CD4-positive, alpha-beta T cell treated with Interleukin-6 at 100 ng/mL for 8 hours (primary cell): ENCODE measurements around the gene KDM4B.
"Not testable (repeated sequence)": the region's sequence is repeated elsewhere in the genome, so short reads cannot be mapped to it uniquely, and the experiment has no call there.

Experiments used
- DNase-seq: peaks from one replicate; pipeline ENCODE4 v3.0.0-alpha.2; 2020; ENCODE audit warnings: mixed read lengths, low spot score

Gene KDM4B

DNA sequence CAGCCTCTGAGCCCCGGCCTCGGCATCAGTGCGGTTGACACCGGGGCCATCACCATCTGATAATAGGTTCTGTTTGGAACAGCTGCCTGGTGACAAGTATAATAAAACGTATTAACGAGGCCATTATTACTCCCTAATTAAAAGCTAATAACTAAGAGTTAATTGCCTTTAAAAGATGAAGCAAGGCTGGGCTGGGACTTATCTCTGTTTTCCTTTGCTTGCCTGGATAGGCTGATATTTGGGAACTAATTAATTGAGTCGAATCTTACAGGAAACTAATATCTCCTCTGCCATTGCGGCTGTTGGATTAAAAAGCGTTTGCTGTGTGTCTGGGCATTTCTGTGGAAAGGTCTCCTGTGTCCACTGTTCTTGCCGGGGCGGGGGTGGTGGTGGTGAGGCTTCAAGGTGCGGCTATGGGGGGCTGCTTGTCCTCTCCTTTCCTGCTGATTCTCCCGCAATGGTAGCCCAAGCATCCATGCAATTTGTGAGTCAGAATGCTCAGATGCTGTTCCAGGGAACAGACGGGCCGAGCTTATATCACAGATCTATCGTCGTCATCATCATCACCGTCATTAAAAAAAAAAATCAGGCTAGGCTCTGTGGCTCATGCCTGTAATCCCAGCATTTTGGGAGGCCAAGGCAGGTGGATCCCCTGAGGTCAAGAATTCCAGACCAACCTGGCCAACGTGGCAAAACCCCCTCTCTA, 209.0 kb downstream of the KDM4B start:
- DNase-seq, result no peak

DNA sequence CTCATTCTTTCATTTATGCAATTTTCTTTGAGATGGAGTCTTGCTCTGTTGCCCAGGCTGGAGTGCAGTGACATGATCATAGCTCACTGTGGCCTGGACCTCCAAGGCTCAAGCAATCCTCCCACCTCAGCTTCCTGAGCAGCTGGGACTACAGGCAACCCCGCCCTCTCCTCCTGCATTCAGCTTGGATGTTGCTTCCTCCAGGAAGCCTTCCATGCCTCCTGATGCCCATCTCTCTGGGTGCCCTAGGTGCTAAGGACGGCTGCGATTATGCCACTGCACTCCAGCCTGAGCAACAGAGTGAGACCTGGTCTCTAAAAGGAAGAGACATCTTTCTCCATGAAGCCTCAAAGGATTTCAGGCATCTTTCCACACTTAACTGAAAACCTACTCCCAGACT, 209.9 kb downstream of the KDM4B start:
- DNase-seq, result no peak

DNA sequence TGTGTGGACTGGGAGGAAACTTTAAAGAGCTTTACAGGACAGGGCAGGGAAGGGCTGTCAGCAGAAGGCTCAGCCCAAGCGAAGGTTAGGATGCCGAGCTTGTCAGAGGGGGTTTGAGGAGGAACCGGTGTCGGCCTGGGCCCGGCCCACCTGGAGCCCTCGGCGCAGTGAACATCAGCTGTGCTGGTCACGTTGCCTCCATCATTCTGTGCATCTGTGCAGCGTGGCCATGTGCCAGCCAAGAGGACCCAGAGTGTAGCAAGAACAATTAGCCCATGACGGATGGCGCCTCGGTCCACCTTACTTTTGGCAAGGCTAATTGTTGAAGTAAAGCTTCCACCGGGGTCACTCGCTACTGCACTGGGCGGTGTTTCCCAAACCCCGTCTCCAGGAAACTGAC, 210.3 kb downstream of the KDM4B start:
- no peak for DNase-seq

DNA sequence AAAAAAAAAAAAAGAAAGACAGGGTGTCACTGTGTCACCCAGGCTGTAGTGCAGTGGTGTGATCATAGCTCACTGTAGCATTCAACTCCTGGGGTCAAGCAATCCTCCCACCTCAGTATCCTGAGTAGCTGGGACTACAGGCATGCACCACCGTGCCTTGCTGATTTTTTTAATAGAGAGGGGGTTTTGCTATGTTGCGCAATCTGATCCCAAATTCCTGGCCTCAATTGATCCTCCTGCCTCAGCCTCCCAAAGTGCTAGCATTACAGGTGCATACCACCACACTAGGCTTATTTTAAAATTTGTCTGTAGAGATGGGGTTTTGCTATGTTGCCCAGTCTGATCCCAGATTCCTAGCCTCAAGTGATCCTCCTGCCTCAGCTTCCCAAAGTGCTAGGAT, 212.4 kb downstream of the KDM4B start:
- no peak for DNase-seq

DNA sequence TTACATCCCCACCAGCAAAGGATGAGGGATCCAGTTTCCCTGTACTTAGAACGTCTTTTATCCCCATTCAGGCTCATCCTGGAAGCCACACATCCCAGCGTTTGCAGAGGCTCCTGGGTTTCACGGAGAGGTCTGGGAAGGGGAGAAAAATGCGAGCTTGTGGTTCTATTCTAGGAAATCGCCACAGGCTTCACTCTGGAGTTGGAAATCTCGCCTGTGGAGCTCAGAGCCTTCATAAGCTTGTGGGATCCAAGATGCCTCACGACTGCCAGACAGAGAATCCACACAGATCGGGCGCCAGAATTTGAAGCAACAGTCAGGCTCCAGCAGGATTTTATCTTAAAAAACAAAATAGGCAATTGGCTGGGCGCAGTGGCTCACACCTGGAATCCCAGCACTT, 213.8 kb downstream of the KDM4B start:
- DNase-seq, result no peak

DNA sequence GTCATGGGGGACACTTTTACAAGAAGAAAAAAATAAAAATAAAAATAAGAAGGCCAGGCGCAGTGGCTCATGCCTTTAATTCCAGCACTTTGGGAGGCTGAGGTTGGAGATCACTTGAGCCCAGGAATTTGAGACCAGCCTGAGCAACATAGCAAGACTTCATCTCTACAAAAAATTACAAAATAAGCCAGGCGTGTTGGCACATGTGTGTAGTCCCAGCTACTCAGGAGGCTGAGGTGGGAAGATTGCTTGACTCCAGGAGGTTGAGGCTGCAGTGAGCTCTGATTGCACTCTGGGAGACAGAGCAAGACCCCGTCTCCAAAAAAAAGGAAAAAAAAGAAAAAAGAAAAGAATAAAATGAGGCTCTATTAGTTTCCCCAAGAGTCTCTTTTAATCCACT, 214.7 kb downstream of the KDM4B start:
- DNase-seq, result no peak

DNA sequence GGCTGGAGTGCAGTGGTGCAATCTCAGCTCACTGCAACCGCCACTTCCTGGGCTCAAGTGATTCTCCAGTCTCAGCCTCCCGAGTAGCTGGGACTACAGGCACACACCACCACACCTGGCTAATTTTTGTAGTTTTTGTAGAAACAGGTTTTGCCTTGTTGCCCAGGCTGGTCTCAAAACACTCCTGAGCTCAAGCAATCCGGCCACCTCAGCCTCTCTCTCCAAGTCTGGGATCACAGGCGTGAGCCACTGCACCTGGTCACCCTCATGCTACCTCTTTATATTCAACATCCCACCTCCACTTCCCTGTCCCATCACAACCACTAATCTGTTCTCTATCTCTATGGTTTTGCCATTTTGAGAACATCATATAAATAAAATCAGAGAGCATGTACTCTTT, 216.0 kb downstream of the KDM4B start:
- DNase-seq, result no peak

DNA sequence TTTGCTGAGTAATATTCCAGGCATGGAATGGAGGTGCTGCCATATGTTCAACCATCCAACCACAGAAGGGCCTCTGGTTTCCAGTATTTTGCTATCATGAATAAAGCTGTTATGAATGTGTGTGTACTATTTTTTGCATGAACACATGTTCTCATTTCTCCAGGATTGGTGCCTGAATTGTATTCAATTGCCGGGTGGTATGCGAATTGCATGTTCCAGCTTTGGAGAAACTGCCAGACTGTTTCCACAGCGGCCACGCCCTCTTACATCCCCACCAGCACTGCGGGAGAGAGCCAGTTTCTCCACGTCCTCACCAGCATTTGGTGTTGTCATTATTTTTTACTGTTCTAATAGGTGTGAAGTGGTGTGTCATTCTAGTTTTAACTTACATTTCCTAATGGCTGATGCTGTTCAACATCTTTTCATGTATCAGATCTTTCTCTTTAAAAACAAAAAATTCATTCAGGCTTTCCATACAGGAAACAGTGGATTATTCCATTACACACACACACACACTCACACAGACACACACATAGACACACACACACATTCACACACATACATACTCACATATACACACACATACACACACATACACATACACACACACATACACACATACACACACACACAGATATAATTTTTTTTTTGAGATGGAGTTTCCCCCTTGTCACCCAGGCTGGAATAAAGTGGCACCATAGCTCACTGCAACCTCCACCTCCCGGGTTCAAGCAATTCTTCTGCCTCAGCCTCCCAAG, 217.6 kb downstream of the KDM4B start:
- no peak for DNase-seq

DNA sequence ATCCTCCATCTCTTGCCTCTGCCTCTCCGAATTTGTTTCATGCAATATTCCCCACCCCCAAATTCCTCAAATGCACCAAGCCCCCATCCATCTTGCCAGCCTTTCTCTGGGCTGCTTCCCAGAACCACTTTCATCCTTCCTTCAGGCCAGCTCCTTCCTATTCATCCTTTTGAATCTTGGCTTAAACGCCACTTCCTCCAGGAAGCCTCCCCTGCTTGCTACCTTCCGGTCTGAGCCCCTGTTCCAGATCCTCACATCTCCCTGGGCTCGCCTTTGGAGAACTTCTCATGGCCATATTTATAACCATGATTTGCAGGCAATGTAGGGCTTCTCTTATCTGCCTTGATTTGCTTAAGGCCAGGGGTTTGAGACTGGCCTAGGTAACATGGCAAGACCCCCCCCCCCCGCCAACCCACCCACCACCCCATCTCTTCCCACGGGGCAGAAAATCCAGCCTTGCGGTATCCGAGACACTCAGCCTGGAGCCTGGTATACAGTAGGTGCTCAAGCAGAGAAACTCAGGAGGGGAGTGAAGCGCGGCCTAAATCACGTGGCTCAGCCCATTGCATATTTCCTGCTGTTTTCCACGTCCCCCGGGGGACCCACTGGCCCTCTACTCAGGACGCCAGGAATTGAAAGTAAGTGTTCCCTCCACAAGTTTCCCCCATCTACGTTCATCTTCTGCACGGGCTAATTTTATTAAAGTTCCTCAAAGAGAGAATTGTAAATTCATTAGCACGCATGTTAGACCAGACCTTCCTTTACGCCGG, 219.8 kb downstream of the KDM4B start:
- DNase-seq, result no peak

DNA sequence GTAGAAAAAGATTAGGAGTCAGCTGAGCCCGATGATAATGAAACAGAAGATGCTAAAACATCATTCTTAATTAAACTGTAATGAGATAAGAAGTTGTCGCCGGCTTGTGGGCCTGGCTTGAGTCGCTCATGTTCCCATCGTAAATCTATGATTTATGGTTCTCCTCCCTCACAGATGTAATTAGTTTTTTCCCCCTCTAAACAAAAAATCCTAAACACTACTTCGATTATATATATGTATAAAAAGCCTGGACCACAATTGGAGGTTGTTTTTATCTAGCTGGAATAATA, 220.3 kb downstream of the KDM4B start:
- DNase-seq, result no peak

DNA sequence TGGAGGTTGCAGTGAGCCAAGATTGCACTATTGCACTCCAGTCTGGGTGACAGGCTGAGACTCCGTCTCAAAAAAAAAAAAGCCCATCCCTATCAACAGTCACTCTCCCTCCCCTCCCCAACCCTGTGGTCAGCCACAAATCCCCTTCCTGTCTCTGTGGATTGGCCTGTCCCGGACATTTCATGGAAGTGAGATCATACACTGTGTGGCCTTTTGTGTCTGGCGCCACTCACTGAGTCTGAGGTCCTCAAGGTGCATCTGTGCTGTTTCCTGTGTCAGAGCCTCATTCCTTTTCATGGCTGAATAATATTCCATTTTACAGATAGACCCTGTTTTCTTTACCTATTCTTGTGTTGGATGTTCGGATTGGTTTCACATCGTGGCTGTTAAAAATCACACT, 222.2 kb downstream of the KDM4B start:
- no peak for DNase-seq

DNA sequence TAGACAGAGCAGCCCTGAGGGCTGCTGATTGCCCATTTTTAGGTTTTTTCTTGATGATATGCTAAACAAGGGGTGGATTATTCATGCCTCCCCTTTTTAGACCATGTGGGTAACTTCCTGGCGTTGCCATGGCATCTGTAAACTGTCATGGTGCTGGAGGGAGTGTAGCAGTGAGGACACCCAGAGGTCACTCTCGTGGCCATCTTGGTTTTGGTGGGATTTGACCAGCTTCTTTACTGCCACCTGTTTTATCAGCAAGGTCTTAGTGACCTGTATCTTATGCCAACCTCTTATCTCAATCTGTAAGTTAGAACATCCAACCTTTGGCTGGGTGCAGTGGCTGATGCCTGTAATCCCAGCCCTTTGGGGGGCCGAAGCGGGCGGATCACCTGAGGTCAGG, 223.7 kb downstream of the KDM4B start:
- DNase-seq, result no peak

DNA sequence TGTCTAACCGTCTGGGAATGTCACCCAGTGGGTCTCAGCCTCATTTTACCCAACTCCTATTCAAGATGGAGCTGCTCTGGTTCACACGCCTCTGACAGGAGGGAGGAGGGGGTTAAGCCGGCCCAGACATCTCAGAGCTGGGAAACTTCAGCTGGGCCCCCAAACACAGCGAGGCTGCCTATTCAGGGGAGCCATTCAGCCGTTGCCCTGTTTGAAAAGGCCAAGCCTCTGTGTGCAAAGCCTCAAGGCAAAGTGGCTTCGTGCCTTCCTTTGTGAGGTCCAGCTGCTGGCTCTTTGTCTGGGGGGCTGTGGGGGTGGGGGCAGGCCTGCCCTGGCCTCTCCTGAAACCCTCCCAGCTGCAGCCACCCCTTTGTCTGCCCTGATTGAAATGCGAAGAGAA, 224.3 kb downstream of the KDM4B start:
- no peak for DNase-seq

DNA sequence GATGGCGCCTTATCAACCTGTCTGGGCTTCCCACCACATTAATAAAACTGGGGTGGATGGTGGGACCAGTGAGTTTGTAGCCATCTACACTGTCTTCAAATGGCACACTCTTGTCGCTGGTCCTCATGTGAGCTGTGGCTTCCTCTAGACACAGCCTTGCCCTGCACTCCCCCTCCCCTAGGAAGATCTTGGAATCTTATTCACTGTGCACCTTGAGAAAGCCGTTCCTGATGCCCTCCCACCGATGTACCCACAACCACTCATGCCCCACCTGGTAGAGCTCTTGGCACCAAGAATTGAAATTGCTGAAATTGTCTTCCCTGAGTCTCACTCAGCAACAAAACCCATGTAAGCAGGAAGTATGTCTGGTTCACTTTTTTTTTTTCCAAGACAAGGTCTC, 225.7 kb downstream of the KDM4B start:
- no peak for DNase-seq

DNA sequence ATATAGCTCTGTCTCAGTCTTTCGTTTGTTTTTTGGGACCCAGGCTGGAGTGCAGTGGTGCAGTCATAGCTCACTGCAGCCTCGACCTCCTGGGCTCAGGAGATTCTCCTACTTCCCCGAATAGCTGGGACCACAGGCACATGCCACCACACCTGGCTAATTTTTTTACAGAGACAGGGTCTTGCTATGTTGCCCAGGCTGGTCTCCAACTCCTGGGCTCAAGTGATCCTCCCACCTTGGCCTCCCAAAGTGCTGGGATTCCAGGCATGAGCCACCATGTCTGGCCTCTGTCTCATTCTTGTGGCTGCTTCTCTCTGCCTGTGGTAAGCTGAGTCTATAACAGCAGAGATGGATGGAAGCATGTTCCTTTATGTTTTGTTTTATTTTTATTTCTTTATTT, 226.7 kb downstream of the KDM4B start:
- DNase-seq, result not testable (repeated sequence)

DNA sequence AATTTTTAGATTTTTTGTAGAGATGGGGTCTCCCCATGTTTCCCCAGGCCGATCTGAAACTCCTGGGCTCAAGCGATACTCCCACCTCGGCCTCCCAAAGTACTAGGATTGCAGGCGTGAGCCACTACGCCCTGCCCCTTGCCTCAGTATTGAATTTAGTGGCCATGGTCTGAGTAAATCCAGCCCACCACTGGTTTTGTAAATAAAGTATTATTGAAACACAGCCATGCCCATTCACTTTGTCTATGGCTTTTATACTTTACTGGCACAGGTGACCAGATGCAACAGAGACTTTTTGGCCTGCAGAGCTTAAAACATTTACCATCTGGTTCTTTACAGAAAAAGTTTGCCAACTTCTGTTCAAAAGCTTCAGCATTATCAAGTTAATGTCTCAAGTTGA, 227.9 kb downstream of the KDM4B start:
- no peak for DNase-seq

DNA sequence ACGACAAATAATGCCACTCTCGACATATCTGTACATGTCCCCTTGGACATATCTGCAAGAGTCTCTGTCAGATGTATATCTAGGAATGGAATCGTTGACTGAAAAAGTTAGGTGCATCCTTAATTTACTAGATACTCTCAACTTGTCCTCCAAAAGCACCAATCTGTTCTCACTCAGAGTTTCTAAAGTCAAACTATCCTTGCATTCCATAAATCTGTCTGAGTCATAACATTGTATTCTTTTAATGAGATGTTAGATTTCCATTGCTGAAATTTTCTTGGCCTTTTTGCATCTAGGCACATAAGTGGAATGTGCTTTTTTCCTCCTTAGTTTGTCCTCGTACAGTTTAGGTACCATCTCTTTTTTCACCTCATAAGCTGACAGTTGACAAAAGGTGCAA, 231.9 kb downstream of the KDM4B start:
- DNase-seq, result no peak

DNA sequence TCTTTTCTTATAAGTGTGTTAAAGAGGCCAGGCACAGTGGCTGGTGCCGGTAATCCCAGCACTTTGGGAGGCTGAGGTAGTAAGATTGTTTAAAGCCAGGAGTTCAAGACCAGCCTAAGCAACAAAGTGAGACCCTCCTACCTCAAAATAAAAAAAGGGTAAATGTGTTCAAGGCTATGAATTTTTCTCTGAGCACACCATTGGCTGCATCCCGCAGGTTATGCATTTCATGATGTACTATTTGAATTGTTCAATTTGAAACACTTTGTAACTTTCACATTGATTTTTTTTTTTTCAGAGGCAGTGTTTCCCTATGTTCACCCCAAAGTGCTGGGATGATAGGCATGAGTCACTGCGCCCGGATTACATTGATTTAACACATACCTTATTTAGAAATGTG, 233.6 kb downstream of the KDM4B start:
- no peak for DNase-seq
